Central memory CD8-positive, alpha-beta T cell (primary cell): ENCODE measurements around the gene TVP23A.

ENCODE experiments used
- ATAC-seq: fragments of 150-1000 bp; cut with Tn5 transposase; replicated peaks from 2 replicates; pipeline ENCODE4 v1.10.0; 2022; ENCODE audit warnings: mild to moderate bottlenecking, moderate FRiP score, moderate number of reproducible peaks; ENCODE audit not compliant: poor library complexity, severe bottlenecking; ENCODE audit errors: extremely low read depth
- DNase-seq, 2 donors: peaks; one replicate each; pipeline ENCODE4 v3.0.0; 2021; ENCODE audit warnings: low spot score in 2 of 2
- H3K27ac Mint-ChIP-seq: one replicate; pipeline ENCODE4 v1.8.0; 2022; ENCODE audit warnings: low read depth, mild to moderate bottlenecking, moderate library complexity, mixed read lengths
- H3K27me3 Mint-ChIP-seq: one replicate; pipeline ENCODE4 v1.8.0; 2022; ENCODE audit warnings: mixed read lengths
- H3K36me3 Mint-ChIP-seq: one replicate; pipeline ENCODE4 v1.8.0; 2022; ENCODE audit warnings: mild to moderate bottlenecking, moderate library complexity, mixed read lengths; ENCODE audit not compliant: insufficient read depth
- H3K4me1 Mint-ChIP-seq: one replicate; pipeline ENCODE4 v1.8.0; 2022; ENCODE audit warnings: mixed read lengths
- H3K4me3 Mint-ChIP-seq: one replicate; pipeline ENCODE4 v1.8.0; 2022; ENCODE audit warnings: mild to moderate bottlenecking, moderate library complexity, mixed read lengths
- H3K9me3 Mint-ChIP-seq: one replicate; pipeline ENCODE4 v1.8.0; 2022; ENCODE audit warnings: mixed read lengths

Gene TVP23A

GRCh38 chr16:10850478-10850850 lies 31.9 kb upstream of the TVP23A start:
- H3K27ac Mint-ChIP-seq: no peak overlapping the region
- H3K4me3 Mint-ChIP-seq: no peak overlapping the region
- H3K27me3 Mint-ChIP-seq: peaks cover 22% of the 10 kb centered on the region
- no peaks in the 10 kb centered on the region for H3K36me3 Mint-ChIP-seq
- ATAC-seq (no peak), DNase-seq (no peak)
- no peaks in the 10 kb centered on the region for H3K9me3 Mint-ChIP-seq
- peaks cover 13% of the 10 kb centered on the region for H3K4me1 Mint-ChIP-seq

GRCh38 chr16:10849736-10850477 lies 31.3 kb upstream of the TVP23A start:
- Mint-ChIP-seq H3K36me3 (no peaks in the 10 kb centered on the region), H3K4me3 (no peak overlapping the region), H3K27ac (no peak overlapping the region), H3K27me3 (peaks cover 22% of the 10 kb centered on the region), H3K9me3 (no peaks in the 10 kb centered on the region), H3K4me1 (peaks cover 13% of the 10 kb centered on the region)
- ATAC-seq: no peak
- no peak for DNase-seq

- Mint-ChIP-seq H3K27me3 (peaks cover 22% of the 10 kb centered on the region), H3K4me1 (peaks cover 2% of the 10 kb centered on the region), H3K9me3 (no peaks in the 10 kb centered on the region), H3K4me3 (no peak overlapping the region), H3K27ac (no peak overlapping the region), H3K36me3 (no peaks in the 10 kb centered on the region)
- ATAC-seq (no peak), DNase-seq (no peak)
Measured at GRCh38 chr16:10847176-10847575, 28.6 kb upstream of the TVP23A start.

- Mint-ChIP-seq H3K9me3 (no peaks in the 10 kb centered on the region), H3K4me1 (no peaks in the 10 kb centered on the region), H3K27ac (no peak overlapping the region), H3K36me3 (no peaks in the 10 kb centered on the region), H3K4me3 (no peak overlapping the region), H3K27me3 (peaks cover 24% of the 10 kb centered on the region)
- DNase-seq (no peak), ATAC-seq (no peak)
Measured at GRCh38 chr16:10846213-10846998, 27.8 kb upstream of the TVP23A start.

- H3K27me3 Mint-ChIP-seq: peaks cover 9% of the 10 kb centered on the region
- H3K9me3 Mint-ChIP-seq: no peaks in the 10 kb centered on the region
- H3K36me3 Mint-ChIP-seq: peaks cover 2% of the 10 kb centered on the region
- H3K4me1 Mint-ChIP-seq: no peaks in the 10 kb centered on the region
- no peak overlapping the region for H3K27ac Mint-ChIP-seq
- no peak overlapping the region for H3K4me3 Mint-ChIP-seq
- no peak for ATAC-seq
- no peak for DNase-seq
Measured at GRCh38 chr16:10840703-10841102, 22.1 kb upstream of the TVP23A start.

GRCh38 chr16:10839279-10839666 lies 20.7 kb upstream of the TVP23A start:
- no peak for DNase-seq
- peaks cover 9% of the 10 kb centered on the region for H3K27me3 Mint-ChIP-seq
- no peaks in the 10 kb centered on the region for H3K4me1 Mint-ChIP-seq
- no peak overlapping the region for H3K27ac Mint-ChIP-seq
- H3K9me3 Mint-ChIP-seq: no peaks in the 10 kb centered on the region
- peaks cover 2% of the 10 kb centered on the region for H3K36me3 Mint-ChIP-seq
- ATAC-seq: no peak
- H3K4me3 Mint-ChIP-seq: no peak overlapping the region

- DNase-seq: no peak
- no peaks in the 10 kb centered on the region for H3K4me1 Mint-ChIP-seq
- H3K4me3 Mint-ChIP-seq: no peak overlapping the region
- no peak overlapping the region for H3K27ac Mint-ChIP-seq
- H3K9me3 Mint-ChIP-seq: no peaks in the 10 kb centered on the region
- no peak for ATAC-seq
- peaks cover 9% of the 10 kb centered on the region for H3K27me3 Mint-ChIP-seq
- H3K36me3 Mint-ChIP-seq: peaks cover 2% of the 10 kb centered on the region
Measured at GRCh38 chr16:10838621-10839278, 20.2 kb upstream of the TVP23A start.

GRCh38 chr16:10836174-10836853 lies 17.7 kb upstream of the TVP23A start:
- ATAC-seq (no peak), DNase-seq (no peak)
- Mint-ChIP-seq H3K36me3 (peaks cover 2% of the 10 kb centered on the region), H3K27ac (no peak overlapping the region), H3K4me1 (no peaks in the 10 kb centered on the region), H3K27me3 (peaks cover 6% of the 10 kb centered on the region), H3K4me3 (no peak overlapping the region), H3K9me3 (no peaks in the 10 kb centered on the region)

- no peaks in the 10 kb centered on the region for H3K4me1 Mint-ChIP-seq
- no peak overlapping the region for H3K27ac Mint-ChIP-seq
- DNase-seq (no peak), ATAC-seq (no peak)
- H3K4me3 Mint-ChIP-seq: no peak overlapping the region
- no peaks in the 10 kb centered on the region for H3K27me3 Mint-ChIP-seq
- no peaks in the 10 kb centered on the region for H3K36me3 Mint-ChIP-seq
- H3K9me3 Mint-ChIP-seq: no peaks in the 10 kb centered on the region
Measured at GRCh38 chr16:10835281-10835931, 16.8 kb upstream of the TVP23A start.

- ATAC-seq (no peak), DNase-seq (no peak)
- Mint-ChIP-seq H3K36me3 (no peaks in the 10 kb centered on the region), H3K27me3 (no peaks in the 10 kb centered on the region), H3K9me3 (no peaks in the 10 kb centered on the region), H3K4me3 (no peak overlapping the region), H3K4me1 (no peaks in the 10 kb centered on the region), H3K27ac (no peak overlapping the region)
Measured at GRCh38 chr16:10834766-10835165, 16.2 kb upstream of the TVP23A start.

- DNase-seq (no peak), ATAC-seq (no peak)
- Mint-ChIP-seq H3K4me1 (no peaks in the 10 kb centered on the region), H3K27me3 (no peaks in the 10 kb centered on the region), H3K27ac (no peak overlapping the region), H3K4me3 (no peak overlapping the region), H3K36me3 (no peaks in the 10 kb centered on the region), H3K9me3 (no peaks in the 10 kb centered on the region)
Measured at GRCh38 chr16:10834130-10834529, 15.5 kb upstream of the TVP23A start.

GRCh38 chr16:10833271-10833670 lies 14.7 kb upstream of the TVP23A start:
- H3K4me1 Mint-ChIP-seq: no peaks in the 10 kb centered on the region
- no peak overlapping the region for H3K27ac Mint-ChIP-seq
- ATAC-seq (no peak), DNase-seq (no peak)
- no peaks in the 10 kb centered on the region for H3K9me3 Mint-ChIP-seq
- no peaks in the 10 kb centered on the region for H3K36me3 Mint-ChIP-seq
- H3K27me3 Mint-ChIP-seq: no peaks in the 10 kb centered on the region
- H3K4me3 Mint-ChIP-seq: no peak overlapping the region
